Measurements from ENCODE around the gene SYCN.

GRCh38 chr19:39251846-39252245, 47.8 kb upstream of the SYCN start:
- TF ChIP-seq CTCF (IDR thresholded peaks at IDR 0.05) (no peak), POLR2A (IDR thresholded peaks at IDR 0.05) (no peak)

Measured in tibial nerve (tissue), 3 donors.